ENCODE data around the gene GPC6.

GRCh38 chr13:93736909-93737308 is 510.3 kb downstream of the GPC6 start:
- no peak for TF ChIP-seq CTCF (IDR thresholded peaks at IDR 0.05)
- no peak for TF ChIP-seq POLR2A (IDR thresholded peaks at IDR 0.05)

All from uterus (tissue), 2 donors.